Lower lobe of right lung (tissue), 2 donors: ENCODE measurements around the gene PGBD5. TPM values are rescaled to one million over a fixed set of nuclear protein-coding genes. Genes with fewer than 3 reads are reported as not detected.

Source experiments
- ATAC-seq, 2 donors: fragments of 200-7000 bp; cut with Tn5 transposase; one replicate each; pipeline ENCODE4 v1.9.1; 2020 to 2022; ENCODE audit warnings: mild to moderate bottlenecking in 2 of 2, moderate library complexity in 2 of 2
- DNase-seq: peaks from one replicate; pipeline ENCODE4 v3.0.0-alpha.2; 2020
- H3K27ac ChIP-seq: fragments of 200-600 bp; one replicate; pipeline ENCODE4 v1.8.0; 2022
- H3K27me3 ChIP-seq: fragments of 200-600 bp; one replicate; pipeline ENCODE4 v1.8.0; 2022; ENCODE audit warnings: low read depth
- H3K36me3 ChIP-seq: fragments of 200-600 bp; one replicate; pipeline ENCODE4 v1.8.0; 2022; ENCODE audit warnings: mild to moderate bottlenecking
- H3K4me1 ChIP-seq: fragments of 200-600 bp; one replicate; pipeline ENCODE4 v1.8.0; 2022
- H3K4me3 ChIP-seq: fragments of 200-600 bp; one replicate; pipeline ENCODE4 v1.8.0; 2022; ENCODE audit warnings: mild to moderate bottlenecking
- H3K9me3 ChIP-seq: fragments of 200-600 bp; one replicate; pipeline ENCODE4 v1.8.0; 2022
- CTCF ChIP-seq: fragments of 200-600 bp; IDR thresholded peaks from one replicate; pipeline ENCODE4 v1.8.0; 2022; ENCODE audit warnings: antibody characterized with exemption, mild to moderate bottlenecking
- intact Hi-C: fragments of 100-400 bp; cut with DNase I; formaldehyde crosslinking; loops from one replicate; pipeline ENCODE4 v1.11.0; 2022
- total RNA-seq: library from RNA; stranded (reverse); fragmentation: NEBNext Ultra II Directional; extraction: Animal tissue kit (Norgen Biotek cat#: 25700); gene quantifications from one replicate; pipeline ENCODE4 v1.2.1, GENCODE V29; 2021
- donor health status: DM: no; HTN: yes; CAD: no; lungs with severe emphysema.

The PGBD5 gene
- total RNA-seq, 1 donor from 2014 or later = 2.3 TPM

- no peak overlapping the region for H3K4me3 ChIP-seq
- TF ChIP-seq CTCF = no peak
- H3K27ac ChIP-seq = no peak overlapping the region
- DNase-seq = no peak
- intact Hi-C loops = no loop called here
- no peaks in the 10 kb centered on the region for H3K36me3 ChIP-seq
- no peak for ATAC-seq
- no peaks in the 10 kb centered on the region for H3K27me3 ChIP-seq
- no peaks in the 10 kb centered on the region for H3K4me1 ChIP-seq
- no peaks in the 10 kb centered on the region for H3K9me3 ChIP-seq
These were observed 32.0 kb downstream of the PGBD5 start for GRCh38 chr1:230394134-230394533.

- ATAC-seq = no peak
- DNase-seq = no peak
- no peak overlapping the region for H3K27ac ChIP-seq
- intact Hi-C loops = no loop called here
- H3K36me3 ChIP-seq = no peaks in the 10 kb centered on the region
- no peaks in the 10 kb centered on the region for H3K4me1 ChIP-seq
- no peaks in the 10 kb centered on the region for H3K27me3 ChIP-seq
- H3K9me3 ChIP-seq = no peaks in the 10 kb centered on the region
- no peak overlapping the region for H3K4me3 ChIP-seq
- no peak for TF ChIP-seq CTCF
These were observed 32.4 kb downstream of the PGBD5 start for GRCh38 chr1:230393722-230394121.

GRCh38 chr1:230392920-230393521 is 33.1 kb downstream of the PGBD5 start:
- no peaks in the 10 kb centered on the region for H3K27me3 ChIP-seq
- no peak overlapping the region for H3K27ac ChIP-seq
- H3K4me3 ChIP-seq = no peak overlapping the region
- DNase-seq (no peak), ATAC-seq (no peak)
- no peaks in the 10 kb centered on the region for H3K36me3 ChIP-seq
- H3K9me3 ChIP-seq = no peaks in the 10 kb centered on the region
- no peak for TF ChIP-seq CTCF
- no peaks in the 10 kb centered on the region for H3K4me1 ChIP-seq
- intact Hi-C loops = no loop called here

- no peak for ATAC-seq
- no peaks in the 10 kb centered on the region for H3K9me3 ChIP-seq
- intact Hi-C loops = no loop called here
These were observed 33.6 kb downstream of the PGBD5 start for GRCh38 chr1:230392536-230392909.

GRCh38 chr1:230391776-230392535 is 34.2 kb downstream of the PGBD5 start:
- Histone ChIP-seq H3K36me3 (no peaks in the 10 kb centered on the region), H3K27ac (no peak overlapping the region), H3K27me3 (no peaks in the 10 kb centered on the region), H3K9me3 (no peaks in the 10 kb centered on the region), H3K4me3 (no peak overlapping the region), H3K4me1 (no peaks in the 10 kb centered on the region)
- intact Hi-C loops = no loop called here
- DNase-seq (no peak), ATAC-seq (no peak)
- no peak for TF ChIP-seq CTCF

More at GRCh38 chr1:230392536-230392909, 33.6 kb downstream of the PGBD5 start:
- no peak overlapping the region for H3K4me3 ChIP-seq
- no peak for TF ChIP-seq CTCF
- H3K27me3 ChIP-seq = no peaks in the 10 kb centered on the region
- no peaks in the 10 kb centered on the region for H3K36me3 ChIP-seq
- no peak overlapping the region for H3K27ac ChIP-seq
- DNase-seq = no peak
- no peaks in the 10 kb centered on the region for H3K4me1 ChIP-seq
